ENCODE data around the gene CELA1.
A peak's percentile ranks its signal among the peaks of the same experiment; 100 is the strongest.

Gene CELA1
- total RNA-seq: 0.24 to 0.28 reads per million in 2 donors

DNA sequence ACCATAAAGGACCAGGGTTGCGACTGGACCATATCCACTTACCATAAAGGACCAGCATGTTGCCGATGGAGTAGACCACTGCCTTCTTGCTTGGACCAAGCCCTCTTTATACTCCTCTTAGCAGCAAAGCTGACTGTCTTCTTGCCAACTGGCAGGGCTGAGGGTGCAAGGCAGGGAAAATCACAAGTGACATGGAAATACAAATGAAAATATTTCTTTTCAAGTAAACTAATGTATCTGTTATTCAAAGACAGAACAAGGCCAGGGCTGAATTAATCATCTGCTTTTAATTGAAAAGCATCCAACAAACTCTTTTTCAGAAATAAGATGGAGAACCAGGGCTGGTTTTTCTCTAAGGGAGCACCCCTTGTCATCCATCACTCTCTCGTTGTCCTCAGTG lies at the start of gene CELA1:
TSS of gene CELA1 (minus strand) at position 99 of the 400 bp plus-strand sequence. CDS start at position 58, 41 bp downstream.
- no peak for DNase-seq

DNA sequence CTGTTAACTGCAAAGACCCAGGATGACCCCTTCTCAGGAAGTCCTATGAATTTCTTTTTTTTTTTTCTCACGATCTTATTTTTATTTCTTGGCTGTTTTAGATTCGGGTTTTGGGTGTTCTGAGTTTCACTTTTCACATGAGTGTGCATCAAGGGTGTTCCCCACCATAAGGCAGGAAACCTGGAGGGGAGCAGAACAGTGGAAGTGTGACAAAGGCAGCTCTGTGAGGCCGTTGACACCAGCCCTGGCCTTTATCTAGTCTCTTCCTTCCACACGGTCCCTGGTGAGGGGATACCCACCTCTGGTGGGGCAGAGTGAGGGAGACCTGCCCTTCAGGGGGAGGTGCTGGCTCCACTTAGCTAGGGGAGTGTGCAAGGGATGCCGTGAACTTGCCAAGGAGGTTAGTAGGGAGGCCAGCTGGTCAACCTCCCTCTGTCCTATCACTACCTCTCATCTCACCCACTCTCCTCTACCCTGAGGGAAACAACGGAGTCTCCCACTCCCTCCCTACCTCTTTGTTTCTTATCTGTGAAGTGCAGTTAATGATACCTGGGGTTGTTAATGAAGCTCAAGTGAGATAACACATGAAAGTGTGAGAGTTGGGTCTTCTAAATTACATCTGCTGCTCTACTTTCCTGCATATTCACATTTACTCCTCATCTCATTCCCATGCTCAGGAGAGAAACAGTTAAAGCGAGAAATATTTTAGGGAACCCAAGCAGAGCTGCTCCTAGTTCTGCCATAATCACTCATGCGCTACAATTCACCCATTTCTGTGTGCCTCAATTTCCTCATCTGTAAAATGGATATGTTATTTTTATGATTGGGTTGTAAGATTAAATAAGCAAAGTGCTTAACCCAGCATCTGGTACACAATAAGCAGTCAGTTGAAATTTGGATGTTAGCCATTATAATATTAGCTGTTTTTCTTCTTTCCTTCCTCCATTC lies 49.1 kb upstream of the CELA1 start:
- no peak for DNase-seq

DNA sequence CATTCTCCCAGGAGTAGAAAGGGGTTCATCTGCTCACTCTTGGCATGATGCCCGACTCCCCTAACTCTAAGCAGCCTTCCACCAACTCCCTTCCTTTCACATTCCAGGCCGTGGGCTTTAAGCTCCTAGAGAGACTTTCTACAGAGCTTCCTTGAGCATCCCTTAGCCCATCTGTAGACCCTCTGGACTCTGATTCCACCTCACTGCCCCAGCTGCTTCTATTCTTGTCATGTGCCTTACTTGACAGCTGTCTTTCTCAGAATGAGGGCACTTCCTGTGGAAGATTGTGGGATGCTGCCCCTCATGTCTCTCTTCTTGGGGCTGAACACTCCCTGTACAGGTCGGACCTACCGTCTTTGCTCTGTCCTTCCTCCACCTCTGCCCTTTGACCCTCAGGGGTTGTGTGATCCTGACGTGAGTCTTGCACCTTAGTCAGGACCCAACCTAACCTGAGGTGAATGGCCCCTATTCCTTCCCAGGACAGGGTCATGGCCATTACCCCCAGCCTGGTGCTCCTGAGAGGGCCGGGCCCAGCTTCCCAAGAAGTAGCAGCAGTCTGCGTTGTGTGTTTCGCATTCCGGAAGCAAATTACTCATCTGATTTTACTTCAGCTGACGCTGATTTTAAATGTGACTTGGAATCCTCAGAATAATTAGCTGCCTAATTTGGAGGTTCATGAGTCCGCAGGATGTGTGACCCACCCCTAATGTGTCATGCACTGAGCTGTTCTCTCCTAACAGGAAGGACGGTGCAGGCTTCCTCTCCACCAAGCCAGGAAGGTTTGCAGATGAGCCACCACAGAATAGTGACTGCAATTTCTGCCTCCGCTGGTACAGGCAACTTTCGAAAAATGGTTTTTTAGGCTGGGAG lies 47.4 kb upstream of the CELA1 start:
- peak; percentile 34 for DNase-seq

DNA sequence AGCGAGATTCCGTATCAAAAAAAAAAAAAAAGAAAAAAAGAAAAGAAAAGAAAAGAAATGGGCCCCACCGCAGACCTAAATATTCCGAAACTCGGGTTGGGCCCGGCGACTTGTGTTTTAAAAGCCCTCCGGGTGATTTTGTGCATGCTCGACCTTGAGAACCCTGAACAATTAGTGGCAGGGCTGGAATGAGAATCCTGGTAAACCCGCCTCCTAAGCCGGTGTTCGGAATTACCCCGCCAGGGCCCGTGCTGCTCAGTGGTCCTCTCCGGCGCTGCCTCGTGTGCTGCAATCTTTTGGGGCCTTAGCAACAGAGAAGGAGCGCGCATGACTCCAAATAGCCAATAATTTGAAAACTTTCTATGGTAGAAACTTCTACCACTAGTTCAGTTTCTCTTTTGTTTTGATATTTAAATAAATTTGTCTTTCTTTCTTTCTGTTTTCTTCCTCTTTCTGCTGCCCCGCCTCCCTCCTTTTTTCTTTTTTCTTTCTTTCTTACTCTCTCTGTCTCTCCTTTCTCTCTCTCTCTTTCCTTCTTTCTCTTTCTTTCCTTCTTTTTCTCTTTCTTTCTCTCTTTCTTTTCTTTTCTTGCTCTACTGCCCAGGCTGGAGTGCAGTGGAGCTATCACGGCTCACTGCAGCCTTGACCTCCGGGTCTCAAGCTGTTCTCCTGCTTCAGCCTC lies 46.2 kb upstream of the CELA1 start:
- DNase-seq: no peak

DNA sequence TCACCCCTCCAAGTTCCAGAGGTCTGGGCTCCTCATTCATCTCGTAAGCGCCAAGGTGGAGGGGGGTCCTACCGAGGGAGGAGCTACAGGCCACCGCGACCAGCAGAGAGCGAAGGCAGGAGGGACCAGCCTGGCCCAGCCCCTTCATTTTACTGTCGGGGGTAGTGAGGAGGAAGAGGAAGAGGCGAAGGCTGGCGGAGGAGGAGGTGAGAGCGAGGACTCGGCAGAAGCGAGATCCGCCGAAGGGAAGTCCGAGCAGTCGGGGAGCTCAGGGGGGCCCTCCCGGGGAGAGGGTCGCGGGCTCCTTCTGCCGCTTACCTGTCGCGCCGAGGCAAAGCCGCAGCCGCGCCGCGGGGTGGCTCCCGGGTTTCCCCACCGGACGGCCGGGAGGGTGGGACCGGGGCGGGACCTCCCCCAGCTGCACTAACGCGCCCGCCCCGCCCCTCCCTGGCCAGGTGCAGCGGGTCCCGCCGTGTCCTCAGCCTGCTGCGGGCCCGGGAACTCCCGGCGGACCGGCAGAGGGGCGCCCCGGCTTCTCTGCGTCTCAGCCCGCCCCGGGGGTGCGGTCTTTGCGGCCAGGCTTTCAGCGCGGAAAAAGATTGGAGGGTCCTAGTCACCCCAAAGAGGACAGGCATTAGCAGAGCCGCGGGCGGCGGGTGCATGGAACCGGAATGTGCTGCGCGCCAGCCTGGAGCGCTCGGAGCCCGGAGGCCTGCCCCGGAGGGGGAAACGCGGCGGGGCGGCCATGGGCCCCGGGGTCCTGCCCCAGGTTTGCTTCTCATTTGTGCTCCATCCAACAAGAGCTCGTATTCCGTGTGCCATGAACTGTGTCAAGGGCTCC lies 45.0 kb upstream of the CELA1 start, which contains the start of gene GALNT6:
TSS of gene GALNT6 (minus strand) at position 124 of the 841 bp plus-strand sequence. CDS start 11,625 bp downstream, outside the sequence.
- DNase-seq: peak; percentile 72

DNA sequence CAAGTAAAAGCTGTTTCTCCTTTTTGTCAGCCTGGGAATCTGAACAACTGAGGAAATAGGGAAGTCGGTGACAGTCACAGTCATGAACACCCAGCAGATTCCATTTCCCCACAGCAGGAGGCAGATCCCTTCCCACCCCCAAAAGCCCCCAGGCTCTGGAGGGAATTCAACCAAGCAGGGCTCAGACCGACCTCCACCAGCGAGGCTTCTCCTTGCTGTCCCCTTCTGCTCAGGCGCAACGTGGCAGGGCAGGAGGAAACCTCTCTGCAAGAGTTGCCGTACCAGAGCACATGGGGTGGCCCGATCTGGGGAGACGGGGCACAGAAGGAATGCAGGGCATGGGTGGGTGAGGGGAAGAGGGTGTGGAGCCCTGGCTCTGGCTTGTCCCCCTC lies 44.4 kb upstream of the CELA1 start:
- DNase-seq: no peak

DNA sequence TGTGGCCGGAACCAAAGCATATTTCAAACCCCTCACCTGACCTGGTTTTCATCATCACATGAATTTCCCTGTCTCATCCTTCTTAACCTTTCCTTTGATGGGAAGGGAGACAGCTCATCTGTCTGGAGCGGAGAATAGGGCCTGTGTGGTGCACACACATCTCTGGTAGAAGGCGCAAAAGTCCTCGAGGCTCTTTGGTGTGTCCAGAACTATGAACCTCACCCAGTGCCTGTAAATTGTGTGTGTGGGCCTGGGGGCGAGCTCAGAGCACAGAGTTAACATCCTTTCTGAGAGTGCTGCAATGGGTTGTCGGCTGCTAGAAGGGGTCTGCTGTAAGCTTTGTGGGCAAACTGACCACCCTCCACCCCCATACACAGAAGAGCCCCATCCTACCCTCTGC lies 44.0 kb upstream of the CELA1 start:
- DNase-seq: no peak

DNA sequence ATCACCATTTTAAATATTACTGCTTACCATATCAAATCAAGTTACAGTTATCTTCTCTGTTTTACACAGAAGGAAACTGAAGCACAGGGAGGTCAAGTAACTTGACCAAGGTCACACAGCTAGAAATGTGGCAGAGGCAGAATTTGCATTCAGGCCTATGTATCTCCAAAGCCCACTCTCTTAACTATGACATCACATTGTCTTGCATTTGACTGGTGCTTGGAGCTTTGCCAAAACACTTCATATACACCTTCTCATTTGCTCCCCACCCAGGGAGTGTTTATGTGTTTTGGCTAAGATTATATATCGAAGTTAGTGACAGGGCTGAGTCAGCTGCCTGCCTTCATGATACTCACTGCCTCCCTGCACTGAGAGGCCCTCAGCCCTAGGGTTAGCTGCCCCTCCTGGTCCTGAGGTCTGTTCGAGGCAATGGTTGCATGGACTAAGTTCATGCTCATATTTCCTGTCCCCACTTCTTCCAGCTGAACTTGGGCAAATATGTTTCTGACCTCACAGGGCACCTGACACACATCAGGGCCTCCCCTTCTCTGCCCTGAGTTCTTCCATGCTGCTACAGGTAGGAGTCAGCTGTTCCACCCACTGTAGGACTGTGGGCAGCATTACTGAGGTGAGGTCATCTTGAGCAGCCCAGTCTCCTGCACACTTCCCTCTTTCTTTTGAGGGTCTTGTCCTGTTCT lies 43.0 kb upstream of the CELA1 start:
- DNase-seq: no peak

DNA sequence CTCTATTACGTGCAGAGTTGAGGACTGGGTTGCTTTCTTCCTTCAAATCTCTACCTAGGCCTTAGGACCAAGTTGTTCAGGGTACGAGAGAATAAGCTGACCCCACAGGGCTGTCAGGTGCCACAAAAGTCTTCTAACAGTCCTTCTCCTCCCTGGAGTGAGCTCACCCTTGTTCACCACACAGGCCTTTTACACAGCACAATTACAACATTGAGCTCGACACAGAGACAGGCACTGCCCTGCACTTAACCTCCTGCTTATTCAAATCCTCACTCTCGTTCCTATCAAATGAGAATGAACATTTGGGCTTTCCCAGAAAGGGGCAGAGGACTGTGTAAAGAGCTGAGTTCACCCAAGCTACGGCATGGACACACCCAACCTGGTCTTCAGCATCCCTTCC lies 42.4 kb upstream of the CELA1 start:
- DNase-seq: no peak

DNA sequence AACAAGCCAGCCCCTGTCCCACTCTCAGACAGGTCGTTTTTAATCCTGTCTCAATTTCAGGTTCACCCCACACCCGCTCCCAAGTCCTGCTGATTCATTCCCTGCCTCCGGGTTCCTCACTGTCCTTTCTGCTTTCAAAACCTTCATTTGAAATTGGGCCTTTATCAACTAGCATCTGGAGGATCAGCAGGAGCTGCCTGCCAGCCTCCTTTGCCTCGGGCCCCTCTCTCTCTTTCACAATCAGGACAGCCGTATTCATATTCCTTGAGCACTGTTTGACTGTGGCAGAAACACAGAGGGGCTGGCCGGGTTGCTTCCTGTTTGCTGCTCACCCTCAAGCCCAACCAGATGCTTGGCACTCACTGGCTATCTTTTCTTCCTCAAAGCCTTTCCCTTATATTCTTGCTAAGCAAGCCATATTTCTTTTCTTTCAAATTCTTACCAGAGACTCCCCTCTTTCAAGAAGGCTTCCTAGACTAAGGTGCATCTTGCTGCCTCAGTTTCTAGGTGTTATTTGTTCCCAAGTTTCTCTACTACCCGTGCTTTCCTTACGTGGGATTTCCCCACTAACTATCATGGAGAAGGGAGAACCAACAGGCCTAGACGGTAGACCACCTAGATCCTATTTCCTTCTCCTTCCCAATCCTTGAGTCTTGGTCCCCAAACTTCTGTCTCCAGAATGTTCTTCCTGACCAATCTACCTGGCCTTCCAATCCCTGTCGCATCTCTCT lies 41.8 kb upstream of the CELA1 start:
- DNase-seq: no peak

DNA sequence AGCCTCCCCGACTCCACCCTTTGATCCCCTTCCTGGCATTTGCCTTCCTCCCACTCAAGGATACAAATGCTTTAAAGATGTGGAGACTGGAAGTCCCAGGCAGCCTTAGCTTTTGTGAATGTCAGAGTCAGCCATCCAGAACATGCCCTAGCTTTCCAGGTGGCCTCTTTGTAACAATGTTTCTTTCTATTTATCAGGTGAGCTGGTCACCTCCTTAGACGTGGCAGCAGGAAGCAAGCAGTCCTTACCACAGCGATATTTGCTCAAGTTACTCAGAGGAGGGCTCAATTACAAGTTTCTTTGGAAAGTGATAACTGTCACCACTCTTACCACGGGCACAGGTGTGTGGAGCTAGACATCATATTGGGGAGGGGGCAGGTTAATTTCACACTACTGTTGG lies 39.9 kb upstream of the CELA1 start:
- no peak for DNase-seq

DNA sequence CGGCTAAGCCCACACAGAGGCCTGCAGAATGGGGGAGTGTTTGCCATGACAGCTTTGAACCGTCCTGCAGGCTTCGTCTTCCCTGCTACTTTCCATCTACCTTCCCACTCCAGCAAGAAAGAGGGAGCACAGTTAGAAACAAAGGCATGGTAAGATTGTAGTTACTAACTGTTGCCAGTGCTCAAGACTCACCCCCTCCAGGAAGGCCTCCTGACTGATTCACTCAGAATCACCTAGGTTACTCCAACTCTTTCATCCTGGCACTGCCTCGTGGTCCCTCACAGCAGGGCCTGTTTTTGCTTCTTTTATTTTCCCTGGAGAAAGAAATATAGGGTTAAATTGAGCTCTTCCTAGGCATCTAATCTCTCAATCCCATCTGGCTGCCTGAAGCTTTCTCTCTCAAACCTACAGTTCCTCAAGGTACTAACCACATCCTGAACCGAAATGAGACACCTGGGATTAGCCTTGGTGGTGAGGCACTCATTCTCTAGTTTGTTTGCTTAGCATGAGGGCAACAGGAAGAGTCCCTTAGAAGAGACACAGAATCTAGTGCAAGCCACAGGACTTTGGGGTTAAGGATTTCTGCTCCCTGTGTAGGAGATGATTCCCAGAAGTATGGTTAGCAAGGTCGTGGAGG lies 36.9 kb upstream of the CELA1 start:
- no peak for DNase-seq

DNA sequence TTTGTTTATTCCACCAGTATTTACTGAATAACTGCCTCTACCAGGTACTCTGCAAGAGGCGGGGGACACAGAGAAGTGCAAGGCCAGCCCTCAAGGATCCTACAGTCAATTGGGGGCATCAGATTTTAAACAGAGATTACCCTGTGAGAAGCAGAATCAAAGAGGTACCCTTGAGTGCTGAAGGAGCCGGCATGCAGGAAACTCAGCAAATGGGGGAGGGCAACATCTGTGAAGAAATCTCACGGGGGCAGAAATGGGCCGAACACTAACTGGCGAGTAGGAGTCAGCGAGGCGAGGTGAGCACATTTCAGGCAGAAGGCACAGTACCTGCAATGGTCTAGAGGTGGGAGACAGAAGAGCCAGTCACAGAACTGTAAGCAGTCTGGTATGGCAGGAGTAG lies 35.7 kb upstream of the CELA1 start:
- no peak for DNase-seq

DNA sequence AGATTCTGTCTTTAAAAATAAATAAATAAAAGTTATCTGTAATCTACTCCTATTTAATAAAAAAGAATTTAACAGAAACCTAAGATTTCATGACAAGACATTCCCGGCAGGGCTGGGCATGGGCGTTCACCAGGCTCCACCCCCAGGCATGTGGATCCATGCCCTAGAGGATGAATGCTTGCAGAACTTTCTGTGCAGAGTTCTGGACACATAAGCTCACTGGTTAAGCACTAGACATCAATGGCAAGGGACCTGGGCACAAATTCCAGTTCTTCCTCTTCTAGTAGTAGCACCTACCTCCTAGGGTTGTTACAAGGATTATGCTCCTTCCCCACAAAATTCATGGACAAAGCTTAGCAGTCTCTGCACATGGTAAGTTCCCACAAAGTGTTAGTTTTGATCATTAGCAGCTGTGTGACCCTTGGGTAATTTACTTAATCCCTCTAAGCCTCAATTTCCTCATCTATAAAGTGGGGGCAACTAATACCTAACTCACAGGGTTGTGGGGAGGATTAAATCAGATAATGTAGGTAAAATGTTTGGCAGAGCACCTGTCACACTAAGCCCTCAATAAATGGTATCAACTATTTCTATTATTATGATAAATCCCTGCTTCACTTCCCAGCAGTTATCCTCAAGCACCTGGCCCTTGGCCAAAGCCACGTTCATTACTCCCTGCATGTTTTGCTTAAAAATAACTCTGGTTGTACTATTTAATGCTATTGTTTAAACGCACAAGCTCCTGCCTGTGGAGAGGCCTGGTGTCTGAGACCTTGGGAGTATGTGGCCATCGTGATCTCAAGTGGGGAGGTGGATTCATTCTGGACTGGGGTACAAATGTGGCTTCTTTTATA lies 35.0 kb upstream of the CELA1 start:
- no peak for DNase-seq

DNA sequence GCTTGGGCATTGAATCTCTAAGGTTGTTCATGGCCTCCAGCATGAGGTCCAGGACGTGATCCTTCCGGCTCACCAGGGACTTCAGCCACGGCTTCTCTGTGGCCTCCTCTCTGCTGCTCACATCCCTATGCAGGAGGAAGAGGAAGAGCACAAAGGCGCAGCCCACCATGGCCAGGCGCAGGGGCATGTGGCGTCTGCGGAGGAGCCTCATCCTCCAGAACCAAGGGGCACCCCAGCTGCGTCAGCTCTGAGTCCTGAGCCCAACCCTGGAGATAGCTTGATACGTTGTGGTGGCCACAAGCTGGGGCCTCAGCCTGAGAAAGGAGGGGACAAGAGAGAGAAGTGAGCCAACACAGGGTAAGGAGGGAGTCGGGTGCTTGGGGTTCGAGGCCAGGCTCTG lies 33.1 kb upstream of the CELA1 start:
- no peak for DNase-seq

DNA sequence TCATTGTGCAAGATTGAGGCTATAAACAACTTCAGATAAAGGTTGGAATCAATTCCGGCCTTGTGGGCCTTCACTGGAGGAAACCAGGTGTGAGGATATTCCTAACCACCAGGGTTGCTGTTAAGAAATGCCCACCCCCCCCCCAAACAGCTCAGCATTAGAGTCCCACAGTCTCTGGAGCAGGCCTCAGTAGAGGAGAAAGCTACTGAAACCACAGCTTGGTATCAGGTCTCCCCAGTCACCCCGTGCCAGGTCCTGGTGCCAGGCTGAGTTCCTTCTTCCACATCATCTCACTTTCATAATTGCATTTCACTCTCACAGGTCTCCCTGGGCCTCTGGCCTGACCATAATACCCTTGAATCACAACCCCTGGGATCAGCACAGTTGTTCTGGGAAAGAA lies 32.3 kb upstream of the CELA1 start:
- no peak for DNase-seq

DNA sequence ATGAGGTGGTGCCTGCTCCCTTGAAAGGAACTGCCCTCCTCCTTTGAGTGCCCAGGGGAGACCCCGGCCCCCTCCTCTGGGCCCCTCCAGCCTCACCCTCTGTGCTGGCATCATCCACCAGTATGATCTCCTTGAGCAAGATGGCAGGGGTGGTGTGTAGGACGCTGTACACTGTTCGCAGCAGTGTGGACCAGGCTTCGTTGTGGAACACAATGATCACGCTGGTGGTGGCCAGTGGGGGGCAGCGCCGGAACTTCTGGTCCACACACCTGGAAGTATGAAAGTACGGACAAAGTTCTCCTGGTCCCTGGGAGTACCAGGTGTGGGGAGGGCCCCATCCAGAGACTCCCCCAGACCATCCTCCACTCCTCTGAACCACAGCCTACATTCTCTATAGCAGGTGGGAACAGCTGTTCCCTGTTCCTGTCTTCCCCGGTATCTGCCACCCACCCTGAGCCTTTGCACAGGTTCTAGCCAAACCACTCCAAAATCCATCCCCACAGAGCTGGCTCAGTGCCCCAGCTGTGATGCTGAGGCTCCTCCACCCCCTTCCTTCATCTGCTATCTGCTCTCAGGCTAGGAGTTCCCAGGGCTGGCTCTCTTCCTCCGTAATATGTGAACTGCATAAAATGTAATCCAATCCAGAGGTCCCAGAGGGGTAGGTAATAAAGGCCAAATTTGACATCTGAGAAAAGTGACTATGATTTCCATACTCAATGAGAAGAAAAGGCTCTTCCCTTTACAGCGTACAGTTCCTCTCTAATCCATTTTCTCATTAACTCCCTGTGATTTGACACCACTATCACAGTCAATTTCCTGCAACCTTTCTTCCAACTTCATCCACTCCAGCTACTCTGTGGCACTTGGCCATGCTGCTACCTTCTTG lies 30.9 kb upstream of the CELA1 start:
- no peak for DNase-seq

DNA sequence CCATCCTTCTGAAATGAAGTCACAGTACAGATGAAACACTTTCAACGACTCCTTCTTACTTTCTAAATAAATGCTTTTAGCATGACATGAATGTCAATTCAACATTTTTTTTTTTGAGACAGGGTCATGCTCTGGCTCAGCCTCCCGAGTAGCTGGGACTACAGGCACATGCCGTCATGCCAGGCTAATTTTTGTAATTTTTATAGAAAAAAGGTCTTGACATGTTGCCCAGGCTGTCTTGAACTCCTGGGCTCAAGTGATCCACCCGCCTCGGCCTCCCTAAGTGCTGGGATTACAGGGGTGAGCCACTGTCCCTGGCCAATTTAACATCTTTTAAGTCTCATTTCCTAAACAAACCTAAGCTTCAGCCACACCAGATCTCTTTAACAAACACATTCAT lies 28.4 kb upstream of the CELA1 start:
- no peak for DNase-seq
